GM21390 (cell line): ENCODE data around the gene TRIP13.
"Not testable (repeated sequence)": the region's sequence is repeated elsewhere in the genome, so short reads cannot be mapped to it uniquely, and the experiment has no call there.

Source experiments
- ATAC-seq: cut with Tn5 transposase; IDR thresholded peaks from one replicate; pipeline ENCODE4 v1.9.1; 2021; ENCODE audit not compliant: unreplicated experiment

The TRIP13 gene, protein sequence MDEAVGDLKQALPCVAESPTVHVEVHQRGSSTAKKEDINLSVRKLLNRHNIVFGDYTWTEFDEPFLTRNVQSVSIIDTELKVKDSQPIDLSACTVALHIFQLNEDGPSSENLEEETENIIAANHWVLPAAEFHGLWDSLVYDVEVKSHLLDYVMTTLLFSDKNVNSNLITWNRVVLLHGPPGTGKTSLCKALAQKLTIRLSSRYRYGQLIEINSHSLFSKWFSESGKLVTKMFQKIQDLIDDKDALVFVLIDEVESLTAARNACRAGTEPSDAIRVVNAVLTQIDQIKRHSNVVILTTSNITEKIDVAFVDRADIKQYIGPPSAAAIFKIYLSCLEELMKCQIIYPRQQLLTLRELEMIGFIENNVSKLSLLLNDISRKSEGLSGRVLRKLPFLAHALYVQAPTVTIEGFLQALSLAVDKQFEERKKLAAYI

DNA sequence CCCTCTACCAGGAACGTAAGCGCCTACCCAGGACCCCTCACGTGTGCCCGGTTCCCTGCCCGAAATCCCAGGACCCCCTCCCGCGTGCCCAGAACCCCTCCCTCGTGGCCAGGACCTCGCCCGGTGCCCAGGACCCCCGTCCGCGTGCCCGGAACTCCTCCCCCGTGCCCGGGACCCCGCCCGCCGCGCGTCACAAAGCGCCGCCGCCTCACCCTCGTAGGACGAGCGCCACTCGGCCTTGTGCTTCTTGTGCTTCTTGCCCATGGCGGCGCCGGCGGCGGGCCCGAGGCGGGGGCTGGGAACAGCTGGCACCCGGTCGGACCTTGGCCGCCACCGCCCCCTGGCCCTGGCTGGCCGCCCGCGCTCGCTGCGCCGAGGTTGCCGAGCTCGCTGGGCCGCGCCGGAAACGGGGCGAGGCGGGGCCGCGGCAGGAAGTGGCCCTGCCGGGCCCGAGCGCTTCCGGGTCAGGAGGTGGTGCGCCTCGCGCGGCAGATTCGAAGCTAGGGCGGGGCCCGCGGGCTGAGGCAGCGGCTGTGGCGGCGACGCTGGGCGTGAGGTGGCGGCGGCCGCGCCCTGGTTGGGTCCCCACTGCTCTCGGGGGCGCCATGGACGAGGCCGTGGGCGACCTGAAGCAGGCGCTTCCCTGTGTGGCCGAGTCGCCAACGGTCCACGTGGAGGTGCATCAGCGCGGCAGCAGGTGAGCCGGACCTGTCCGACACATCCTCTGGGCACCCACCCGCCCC is at the start of gene TRIP13, which contains the start of gene BRD9:
Gene TRIP13 (plus strand): TSS at position 491 of the 743 bp plus-strand sequence. CDS start 115 bp downstream, at position 606.
Gene BRD9 (minus strand): TSS at position 408 of the 743 bp plus-strand sequence. CDS start 144 bp downstream, at position 264.
- peak; percentile 97 for ATAC-seq

- ATAC-seq = not testable (repeated sequence)
Observed at GRCh38 chr5:843371-843770, 49.3 kb upstream of the TRIP13 start.

DNA sequence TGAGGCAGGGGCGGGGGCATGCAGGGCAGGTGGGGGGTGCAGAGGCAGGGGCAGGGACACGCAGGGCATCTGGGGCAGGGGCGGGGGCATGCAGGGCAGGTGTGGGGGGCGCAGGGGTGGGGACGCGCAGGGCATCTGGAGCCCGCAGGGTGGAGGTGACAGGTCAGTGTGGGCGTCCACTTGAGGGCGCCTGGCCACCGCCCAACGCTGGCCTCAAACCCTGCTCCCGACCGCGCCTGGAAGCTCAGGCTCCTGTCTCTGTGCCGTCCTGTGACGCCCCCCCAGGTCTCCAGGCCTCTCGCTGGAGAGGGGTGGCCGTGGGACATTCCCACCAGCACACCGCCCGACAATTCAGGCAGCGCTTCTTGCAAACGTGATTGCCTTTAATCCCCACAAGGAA is 48.8 kb upstream of the TRIP13 start:
- ATAC-seq = not testable (repeated sequence)

- not testable (repeated sequence) for ATAC-seq
Observed at GRCh38 chr5:844426-844825, 48.3 kb upstream of the TRIP13 start.

DNA sequence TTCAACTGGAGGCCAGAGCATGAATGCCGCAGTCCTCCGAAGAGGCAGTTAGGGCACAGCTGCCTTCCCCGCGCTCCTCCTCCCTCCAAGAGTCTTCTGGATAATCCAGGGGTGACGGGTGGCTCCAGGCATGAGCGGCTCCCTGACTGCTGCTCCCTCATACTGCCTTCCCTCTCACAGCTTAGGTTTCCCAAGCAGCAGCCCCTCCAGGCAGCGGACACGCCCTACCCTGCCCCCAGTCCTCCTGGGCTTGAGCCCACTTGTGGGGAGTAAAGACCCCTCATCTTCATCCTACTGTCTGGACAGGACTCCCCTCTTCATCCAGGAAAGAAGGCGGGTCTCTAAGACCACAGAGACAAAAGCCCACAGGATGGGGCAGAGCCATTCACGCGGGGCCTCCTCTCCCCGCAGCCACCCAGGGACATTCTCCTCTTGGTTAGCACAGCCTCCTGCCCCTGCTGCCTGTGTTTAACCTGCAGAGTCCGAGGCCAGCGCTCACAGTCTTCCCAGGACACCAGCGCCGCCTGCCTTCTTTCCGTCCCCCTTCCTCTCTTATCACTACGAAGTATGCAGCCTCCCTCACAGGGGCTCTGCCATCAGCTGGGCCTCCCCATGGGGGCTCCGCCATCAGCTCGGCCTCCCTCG is 47.5 kb upstream of the TRIP13 start:
- not testable (repeated sequence) for ATAC-seq

- not testable (repeated sequence) for ATAC-seq
Observed at GRCh38 chr5:845676-846601, 46.7 kb upstream of the TRIP13 start.

DNA sequence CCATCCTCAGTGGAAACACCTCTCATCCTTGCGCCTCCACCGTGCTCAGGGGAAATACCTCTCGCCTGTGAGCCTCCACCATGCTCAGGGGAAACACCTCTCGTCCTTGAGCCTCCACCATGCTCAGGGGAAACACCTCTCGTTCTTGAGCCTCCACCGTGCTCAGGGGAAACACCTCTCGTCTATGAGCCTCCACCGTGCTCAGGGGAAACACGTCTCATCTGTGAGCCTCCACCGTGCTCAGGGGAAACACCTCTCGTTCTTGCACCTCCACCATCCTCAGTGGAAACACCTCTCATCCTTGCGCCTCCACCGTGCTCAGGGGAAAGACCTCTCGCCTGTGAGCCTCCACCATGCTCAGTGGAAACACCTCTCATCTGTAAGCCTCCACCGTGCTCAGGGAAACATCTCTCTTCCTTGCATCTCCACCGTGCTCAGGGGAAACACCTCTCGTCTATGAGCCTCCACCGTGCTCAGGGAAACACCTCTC is 46.0 kb upstream of the TRIP13 start:
- ATAC-seq = not testable (repeated sequence)

DNA sequence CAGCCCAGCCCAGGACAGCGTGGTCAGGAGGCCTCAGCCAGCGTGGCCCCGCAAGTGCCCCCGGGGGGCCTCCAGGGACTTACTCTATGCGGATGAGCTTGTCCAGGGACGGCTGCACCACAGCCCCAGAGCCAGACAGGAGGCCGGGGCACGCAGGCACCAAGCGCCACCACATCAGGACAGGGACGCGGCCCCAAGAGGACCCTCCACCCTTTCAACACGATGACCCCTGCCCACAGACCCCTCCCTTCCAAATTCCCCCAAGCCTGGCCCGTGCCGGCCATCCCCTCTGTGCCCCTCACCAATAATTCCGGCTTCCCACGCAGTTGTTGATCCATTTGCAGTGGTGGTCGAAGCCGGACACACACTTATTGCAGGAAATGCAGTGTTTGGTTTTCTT is 45.5 kb upstream of the TRIP13 start:
- ATAC-seq = not testable (repeated sequence)

DNA sequence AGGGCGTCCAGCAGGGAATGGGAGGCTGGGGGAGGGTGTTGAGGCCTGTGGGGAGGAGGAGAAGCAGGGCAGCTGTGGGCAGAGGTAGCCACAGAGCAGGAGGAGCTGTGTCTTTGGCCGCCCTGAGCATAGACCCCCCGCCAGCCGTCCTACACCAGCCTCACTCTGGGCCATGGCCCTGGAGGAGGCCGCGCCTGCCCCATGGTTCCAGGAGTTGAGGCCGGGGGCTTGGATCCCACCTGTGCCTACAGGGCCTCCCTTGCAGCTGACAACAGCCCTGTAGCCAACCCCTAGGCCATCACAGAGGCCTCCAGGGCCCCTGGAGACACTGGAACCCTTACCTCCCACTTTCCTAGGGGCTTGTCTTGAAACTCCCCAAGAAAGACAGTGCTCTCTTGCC is 44.9 kb upstream of the TRIP13 start:
- not testable (repeated sequence) for ATAC-seq

DNA sequence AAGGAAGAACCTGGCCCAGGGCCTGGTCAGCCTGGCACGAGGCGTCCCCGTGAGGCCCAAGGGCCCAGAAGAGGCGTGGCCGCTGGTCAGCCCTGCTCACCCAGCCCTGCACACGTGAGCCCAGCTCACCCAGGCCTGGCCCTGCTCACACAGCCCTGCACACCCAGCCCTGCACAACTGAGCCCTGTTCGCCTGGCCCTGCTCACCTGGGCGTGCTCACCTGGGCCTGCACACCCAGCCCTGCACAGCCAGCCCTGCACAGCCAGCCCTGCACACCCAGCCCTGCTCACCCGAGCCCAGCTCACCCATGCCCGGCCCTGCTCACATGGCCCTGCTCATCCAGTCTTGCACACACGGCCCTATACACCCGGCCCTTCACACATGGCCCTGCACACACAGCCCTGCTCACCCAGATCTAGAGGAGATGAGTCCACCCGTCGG is 44.0 kb upstream of the TRIP13 start:
- ATAC-seq = no peak

- no peak for ATAC-seq
Observed at GRCh38 chr5:849651-850301, 42.9 kb upstream of the TRIP13 start.

DNA sequence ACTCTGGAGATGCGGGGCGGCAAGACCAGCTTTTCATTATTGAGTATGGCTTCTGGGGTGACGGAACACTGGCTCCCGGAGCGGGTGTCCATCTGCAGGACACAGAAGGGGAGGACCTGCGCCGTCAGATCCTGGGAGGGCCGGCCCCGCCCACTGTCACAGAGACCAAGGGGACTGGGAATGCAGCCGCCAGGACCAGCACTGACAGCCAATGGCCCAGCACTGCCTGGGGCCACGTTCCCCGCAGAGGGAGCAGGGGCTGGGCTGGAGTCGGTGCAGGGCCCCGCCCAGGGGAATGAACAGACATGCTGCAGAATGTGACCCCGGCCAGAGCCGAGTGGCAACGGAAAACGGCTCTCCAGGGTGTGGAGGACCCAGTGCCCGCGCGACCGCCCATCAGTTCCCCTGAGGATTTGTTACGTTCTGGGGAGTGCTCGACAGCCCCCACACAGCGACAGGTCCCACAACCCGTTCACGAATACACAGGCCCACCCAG is 42.1 kb upstream of the TRIP13 start, which contains the start of gene ZDHHC11:
Gene ZDHHC11 (minus strand): TSS at position 476 of the 496 bp plus-strand sequence. CDS start 384 bp downstream, at position 92.
- no peak for ATAC-seq

- no peak for ATAC-seq
Observed at GRCh38 chr5:851076-851475, 41.6 kb upstream of the TRIP13 start.

DNA sequence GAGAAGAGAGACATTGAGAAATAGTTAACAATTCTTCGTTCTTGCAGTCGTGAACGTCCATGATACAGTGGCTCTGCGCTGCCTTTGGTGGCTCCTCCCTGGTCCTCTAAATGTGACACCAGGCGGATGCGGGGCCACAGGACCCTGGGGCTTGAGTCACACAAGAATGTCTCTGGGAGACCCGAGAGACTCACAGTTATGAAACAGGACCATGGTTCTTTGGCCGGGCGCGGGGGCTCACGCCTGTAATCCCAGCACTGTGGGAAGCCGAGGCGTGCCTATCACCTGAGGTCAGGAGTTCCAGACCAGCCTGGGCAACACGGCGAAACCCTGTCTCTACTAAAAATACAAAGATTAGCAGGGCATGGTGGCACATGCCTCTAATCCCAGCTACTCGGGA is 41.1 kb upstream of the TRIP13 start:
- no peak for ATAC-seq

GRCh38 chr5:852018-852417 is 40.7 kb upstream of the TRIP13 start:
- no peak for ATAC-seq

DNA sequence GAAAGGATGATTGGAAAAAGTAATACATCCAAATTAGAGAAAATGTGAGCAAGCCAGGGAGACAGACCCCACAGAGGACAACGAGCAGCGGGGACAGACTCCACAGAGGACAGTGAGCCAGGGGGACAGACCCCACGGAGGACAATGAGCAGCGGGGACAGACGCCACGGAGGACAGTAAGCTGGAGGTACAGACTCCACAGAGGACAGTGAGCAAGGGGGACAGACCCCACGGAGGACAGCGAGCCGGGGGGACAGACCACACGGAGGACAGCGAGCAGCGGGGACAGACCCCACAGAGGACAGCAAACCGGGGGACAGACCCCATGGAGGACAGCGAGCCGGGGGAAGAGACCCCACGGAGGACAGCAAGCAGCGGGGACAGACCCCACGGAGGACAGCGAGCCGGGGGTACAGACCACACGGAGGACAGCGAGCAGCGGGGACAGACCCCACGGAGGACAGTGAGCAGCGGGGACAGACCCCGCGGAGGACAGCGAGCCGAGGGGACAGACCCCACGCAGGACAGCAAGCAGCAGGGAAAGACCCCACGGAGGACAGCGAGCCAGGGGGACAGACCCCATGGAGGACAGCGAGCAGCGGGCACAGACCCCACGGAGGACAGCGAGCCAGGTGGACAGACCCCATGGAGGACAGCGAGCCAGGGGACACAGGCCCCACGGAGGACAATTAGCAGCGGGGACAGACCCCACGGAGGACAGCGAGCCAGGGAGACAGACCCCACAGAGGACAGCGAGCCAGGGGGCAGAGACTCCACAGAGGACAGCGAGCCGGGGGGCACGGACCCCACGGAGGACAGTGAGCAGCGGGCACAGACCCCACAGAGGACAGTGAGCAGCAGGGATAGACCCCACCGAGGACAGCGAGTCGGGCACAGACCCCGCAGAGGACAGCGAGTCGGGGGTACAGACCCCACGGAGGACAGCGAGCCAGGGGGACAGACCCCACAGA is 40.0 kb upstream of the TRIP13 start:
- no peak for ATAC-seq

- not testable (repeated sequence) for ATAC-seq
Observed at GRCh38 chr5:853416-854090, 39.1 kb upstream of the TRIP13 start.
